Glomerular visceral epithelial cell (primary cell): Measurements from ENCODE around the gene IL31.
"Not testable (repeated sequence)": the region's sequence is repeated elsewhere in the genome, so short reads cannot be mapped to it uniquely, and the experiment has no call there.

Experiments used
- DNase-seq: peaks from one replicate; pipeline ENCODE4 v3.0.0-alpha.2; 2016; ENCODE audit errors: extremely low spot score

The IL31 gene

GRCh38 chr12:122174155-122174845 lies at the start of gene IL31:
Gene IL31, minus strand, starts transcription at chr12:122174221. Its CDS starts 49 bp downstream, at chr12:122174172.
- no peak for DNase-seq

- no peak for DNase-seq
Observed at GRCh38 chr12:122216445-122216844, 42.4 kb upstream of the IL31 start.

- peak; percentile 51 for DNase-seq
Observed at GRCh38 chr12:122215771-122216170, 41.8 kb upstream of the IL31 start.

GRCh38 chr12:122208073-122208820 lies 34.2 kb upstream of the IL31 start:
- DNase-seq: no peak

GRCh38 chr12:122207391-122207790 lies 33.4 kb upstream of the IL31 start:
- DNase-seq: no peak

GRCh38 chr12:122206976-122207375 lies 33.0 kb upstream of the IL31 start:
- DNase-seq: no peak

GRCh38 chr12:122206111-122206881 lies 32.3 kb upstream of the IL31 start:
- no peak for DNase-seq

- DNase-seq: no peak
Observed at GRCh38 chr12:122205053-122205925, 31.3 kb upstream of the IL31 start.

GRCh38 chr12:122204167-122205052 lies 30.4 kb upstream of the IL31 start:
- DNase-seq: no peak

- DNase-seq: peak; percentile 65
Observed at GRCh38 chr12:122203301-122204166, 29.5 kb upstream of the IL31 start, which contains the start of gene B3GNT4. Gene B3GNT4, plus strand, starts transcription at chr12:122203709. Its CDS starts 910 bp downstream, at chr12:122204619.

GRCh38 chr12:122202811-122203210 lies 28.8 kb upstream of the IL31 start:
- not testable (repeated sequence) for DNase-seq

- DNase-seq: no peak
Observed at GRCh38 chr12:122202017-122202416, 28.0 kb upstream of the IL31 start.

- DNase-seq: no peak
Observed at GRCh38 chr12:122201381-122201780, 27.4 kb upstream of the IL31 start.

- DNase-seq: no peak
Observed at GRCh38 chr12:122200541-122201175, 26.6 kb upstream of the IL31 start.

GRCh38 chr12:122199484-122200355 lies 25.7 kb upstream of the IL31 start:
- DNase-seq: no peak

- no peak for DNase-seq
Observed at GRCh38 chr12:122197612-122197966, 23.6 kb upstream of the IL31 start.

- DNase-seq: no peak
Observed at GRCh38 chr12:122195405-122195804, 21.4 kb upstream of the IL31 start.

GRCh38 chr12:122194804-122195203 lies 20.8 kb upstream of the IL31 start:
- no peak for DNase-seq
